ENCODE measurements around the gene PCSK6.

Gene PCSK6

DNA sequence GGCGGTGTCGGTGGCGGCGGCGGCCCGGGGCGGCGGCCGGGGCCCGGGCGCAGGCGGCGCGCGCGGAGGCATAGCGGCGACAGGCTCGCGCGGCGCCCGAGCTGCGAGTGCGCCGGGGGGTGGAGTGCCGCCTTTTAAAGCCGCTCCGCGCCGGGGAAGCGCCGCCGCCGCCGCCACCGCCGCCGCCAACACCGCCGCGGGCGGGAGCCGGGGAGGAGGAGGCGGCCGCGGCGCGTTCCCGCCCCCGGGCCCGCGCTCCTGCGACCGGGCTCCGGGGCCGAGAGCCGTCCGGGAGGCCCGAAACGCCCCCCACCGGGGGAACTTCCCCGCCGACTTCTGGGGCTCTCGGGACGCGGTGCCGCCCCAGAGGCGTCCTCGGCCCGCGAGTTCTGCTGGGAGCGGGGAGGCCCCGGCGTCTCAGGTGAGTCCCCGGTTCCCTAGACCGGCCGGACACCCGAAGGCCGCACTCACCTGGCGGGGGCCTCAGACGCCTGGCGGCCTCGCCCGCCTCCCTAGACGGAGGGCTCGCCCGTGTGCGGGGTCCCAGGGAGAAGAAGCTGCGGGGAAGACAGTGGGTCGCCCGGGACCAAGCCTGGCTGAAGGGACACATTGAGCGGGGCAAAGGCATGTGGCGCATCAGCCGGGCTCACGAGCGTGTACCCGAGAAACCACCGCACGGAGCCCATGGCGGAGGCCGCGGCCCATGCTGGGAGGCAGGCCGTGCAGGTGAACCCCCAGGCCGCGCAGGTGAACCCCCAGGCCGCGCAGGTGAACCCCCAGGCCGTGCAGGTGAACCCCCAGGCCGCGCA, at the start of gene PCSK6:
Gene PCSK6 (minus strand): TSS at position 109 of the 809 bp plus-strand sequence. CDS start 37 bp downstream, at position 72.
- no peak for DNase-seq

DNA sequence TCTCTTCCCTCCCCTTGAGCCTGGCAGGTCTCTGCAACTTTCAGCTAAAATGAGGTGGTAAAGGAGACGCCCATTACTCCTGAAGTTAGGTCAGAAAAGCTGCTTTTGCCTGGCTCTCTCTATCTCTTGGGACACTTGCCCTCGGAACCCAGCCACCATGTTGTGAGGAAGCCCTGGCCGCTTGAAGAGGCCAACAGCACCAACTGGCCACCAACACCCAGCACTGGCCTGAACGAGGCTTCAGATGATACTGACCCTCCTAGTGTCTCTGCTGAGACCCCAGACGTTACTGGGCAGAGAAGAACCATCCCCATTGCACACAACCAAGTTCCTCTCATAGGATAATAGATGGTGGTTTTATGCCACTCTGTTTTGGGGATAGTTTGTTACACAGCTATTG, 49.5 kb upstream of the PCSK6 start:
- no peak for DNase-seq

DNA sequence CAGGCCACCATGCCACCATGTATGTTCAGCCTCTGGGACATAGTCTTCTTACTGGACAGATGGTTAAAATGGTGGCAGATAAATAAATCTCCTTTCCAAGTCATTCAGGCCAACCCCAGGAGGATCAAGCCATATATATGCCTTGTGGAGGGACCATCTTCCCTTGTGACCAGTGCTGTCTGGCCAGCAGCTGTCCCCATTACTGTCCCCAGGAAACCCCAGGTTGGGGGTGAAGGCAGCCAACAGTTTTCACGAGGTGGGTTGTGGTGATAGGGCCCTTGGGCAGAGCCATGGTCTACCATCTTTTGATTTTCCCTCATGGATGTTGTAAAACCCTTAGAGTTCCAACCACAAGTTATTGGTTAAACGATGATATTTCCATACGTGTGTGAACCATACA, 48.7 kb upstream of the PCSK6 start:
- no peak for DNase-seq

DNA sequence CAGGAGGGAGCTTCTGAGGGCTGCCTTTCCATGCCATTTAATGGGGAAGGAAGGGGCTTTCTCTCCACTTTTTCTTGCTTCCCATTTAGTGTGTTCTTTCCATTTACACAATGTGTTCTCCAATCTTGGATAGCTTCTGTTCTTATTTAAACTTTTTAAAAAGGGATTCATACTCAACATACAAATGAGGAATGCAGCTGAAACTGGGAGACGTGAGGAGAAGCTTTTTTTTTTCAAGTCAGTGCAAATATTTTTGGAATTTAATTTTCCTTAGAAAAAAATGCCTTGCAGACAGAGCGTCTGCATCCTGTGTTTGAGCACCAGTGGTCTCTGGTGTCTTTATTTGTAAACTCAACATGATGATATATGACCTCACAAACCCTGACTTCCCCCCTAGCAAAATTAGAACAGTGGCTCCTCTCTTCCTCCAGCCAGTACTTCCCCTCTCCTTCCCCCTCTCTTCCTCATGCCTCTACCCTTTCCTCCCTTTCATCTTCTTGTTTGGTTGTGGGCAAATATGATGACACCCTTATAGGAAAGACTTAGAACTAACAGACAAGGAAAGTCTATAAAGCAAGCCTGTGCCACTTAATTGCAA, 48.1 kb upstream of the PCSK6 start:
- DNase-seq, result no peak

DNA sequence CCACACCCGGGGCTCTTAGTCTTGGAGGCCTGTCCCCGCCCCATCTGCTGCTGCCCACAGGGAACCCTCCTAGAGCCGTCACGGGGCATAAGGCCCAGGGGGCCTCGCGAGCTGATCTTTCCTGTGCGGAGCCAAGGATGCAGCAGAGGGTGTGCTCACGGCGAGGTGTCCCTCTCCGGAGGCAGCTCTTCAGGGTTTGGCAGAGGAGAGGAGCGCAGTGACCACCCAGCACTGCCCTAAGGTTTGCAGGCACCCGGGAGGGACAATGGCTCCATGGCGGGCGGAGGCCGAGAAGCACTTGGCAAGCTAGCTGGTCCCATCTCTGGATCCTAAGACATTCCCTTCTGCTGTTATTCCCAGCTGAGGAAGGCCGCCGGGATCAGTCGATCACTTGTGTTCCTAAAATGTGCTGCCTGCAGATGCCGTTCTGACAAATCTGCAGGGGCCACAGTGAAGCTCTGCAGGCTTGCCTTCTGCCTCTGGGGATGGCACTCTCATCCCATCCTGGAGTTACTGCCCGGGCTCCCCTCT, 47.4 kb upstream of the PCSK6 start:
- no peak for DNase-seq

DNA sequence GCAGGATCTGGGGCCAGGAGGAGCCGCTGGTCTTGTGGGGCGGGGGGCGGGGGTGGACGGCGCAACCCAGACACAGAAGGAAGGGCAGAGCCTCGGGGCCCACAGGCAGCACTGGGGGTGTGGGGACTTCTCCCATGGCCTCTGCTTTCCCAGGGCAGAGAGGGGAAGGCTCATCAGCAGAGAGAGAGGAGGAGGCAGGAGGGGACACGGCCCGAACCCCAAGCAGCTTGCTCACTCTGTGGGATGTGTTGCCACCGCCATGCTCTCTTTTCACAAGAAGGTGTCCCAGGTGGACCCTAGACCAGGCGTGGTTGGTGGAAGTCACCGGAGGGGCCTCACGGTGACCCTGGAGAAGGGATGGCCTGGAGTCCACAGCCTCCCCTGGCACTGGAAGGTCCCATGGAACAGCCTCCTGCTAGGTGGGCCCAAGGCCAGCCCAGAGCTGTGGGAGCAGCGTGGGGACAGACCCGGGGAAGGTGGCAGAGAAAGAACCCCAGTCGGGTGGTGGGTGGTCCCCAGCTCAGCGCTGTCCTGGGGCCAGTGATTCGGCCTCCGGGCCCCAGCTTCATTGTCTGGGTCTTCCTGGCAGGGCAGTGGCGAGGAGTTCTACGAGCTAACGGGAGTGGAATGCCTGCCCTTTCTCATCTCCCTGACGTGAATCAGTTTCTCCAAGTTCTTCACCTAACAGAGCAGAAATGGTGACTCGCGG, 46.8 kb upstream of the PCSK6 start:
- no peak for DNase-seq

DNA sequence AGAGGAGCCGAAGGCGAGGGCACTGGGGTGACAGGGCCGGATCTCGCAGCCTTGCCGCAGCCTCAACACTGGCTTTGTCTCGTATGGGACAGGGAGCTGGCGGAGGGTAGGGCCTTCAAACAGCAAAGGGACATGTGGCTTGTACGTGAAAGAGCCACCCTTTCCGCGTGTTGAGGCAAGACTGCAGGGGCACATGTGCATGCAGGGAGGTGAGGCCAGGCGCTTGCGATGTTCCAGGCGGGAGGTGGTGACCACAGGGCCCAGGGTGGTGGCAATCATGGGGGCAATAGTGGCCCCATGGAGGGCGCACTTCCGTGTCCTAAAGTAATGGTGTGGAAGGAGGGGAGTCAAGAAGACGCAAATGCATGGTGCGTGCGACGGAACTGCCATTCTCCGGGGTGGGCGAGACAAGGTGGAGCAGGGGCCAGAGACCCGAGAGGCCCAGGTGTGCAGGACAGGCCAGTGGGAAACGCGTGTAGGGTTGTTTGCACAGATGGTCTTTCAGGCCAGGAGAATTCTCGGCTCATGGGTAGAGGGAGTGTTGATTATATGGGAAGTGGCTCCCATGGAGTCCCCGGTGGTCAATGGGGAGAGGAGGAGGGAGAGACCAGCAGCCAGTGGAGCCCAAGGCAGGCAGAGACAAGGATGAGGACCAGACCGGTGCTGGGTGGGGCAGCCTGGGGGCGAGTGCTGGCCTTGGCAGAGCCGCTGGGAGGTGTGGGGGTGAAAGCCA, 45.8 kb upstream of the PCSK6 start:
- no peak for DNase-seq

DNA sequence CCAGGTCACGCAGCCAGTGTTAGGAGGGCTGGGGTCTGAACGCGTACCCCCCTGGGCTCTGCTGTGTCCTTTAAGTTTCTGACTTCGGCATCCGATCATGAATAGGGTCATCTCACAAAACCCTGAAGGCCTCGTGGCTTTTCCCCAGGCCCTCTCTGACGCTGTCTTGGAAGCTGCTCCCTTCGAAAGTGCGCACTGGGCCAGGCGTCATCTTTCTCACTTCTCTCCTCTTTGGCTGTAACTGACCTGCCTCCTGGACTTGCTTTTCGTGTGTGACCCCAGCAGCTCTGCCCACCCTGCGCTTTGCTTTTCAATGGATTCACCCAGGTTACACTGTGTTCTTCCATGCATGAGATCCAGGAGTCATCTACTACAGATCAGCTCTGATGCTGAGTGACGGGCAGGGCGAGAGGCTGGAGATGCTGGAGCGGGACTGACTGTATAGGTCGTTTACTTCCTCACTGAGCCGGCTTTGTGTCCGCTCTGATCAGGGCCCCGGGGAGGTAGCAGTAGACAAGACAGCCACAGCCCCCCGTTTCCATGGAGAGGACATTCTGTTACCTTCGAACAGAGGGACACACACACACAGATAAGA, 45.0 kb upstream of the PCSK6 start:
- DNase-seq, result no peak

DNA sequence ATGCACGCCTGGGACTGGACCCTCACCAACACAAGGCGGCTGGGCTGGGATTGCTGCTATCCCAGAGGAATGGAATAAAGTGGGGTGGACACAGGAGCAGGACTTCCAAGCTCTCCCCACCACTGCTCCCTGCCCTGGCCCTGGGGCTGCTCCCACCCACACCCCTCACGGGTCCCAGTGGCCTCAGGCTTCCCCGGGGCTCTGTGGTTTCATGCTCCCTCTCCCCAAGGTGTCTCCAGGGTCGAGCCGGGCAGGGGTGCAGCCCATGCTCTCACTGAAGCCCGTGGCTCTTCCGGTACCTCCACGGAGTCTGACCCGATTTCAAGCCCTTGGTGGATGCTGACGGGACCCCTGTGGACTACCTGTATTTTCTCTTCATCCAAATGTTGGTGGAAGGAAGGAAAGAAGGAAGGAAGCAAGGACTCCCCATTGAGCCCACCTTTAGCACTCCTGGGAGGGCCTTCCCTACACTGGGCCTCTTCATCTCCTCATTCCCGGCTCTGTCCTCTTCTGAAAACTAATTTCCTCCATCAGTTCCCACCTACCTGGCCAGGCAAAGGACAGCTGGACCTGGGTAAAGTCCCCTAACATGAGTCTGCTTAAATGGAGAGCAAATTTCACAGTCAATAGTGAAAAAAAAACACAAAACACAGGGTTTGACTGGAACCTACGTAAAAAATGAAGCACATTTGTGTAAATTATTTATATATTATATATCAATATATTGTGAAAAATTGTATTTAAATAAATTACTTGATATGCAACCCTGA, 44.0 kb upstream of the PCSK6 start:
- DNase-seq, result no peak

DNA sequence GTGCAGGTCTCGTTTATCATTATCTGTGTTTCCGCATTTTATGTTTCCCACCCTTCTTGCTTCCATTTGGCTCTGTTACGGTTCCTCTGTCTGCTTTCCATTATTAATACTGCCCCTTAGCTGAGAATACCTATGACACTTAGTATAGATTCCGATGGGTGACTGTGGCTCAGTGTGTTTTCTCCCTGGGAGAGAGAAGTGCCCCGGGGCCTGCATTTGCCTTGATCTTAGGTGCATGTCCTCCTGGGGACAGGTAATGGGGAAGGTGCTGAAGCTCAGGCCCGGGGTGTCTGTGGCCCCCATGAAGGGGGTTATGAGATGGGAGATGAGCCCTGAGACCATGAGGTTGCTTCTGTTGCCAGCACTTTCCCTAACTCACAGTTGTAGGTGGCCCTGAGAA, 43.4 kb upstream of the PCSK6 start:
- DNase-seq, result no peak

DNA sequence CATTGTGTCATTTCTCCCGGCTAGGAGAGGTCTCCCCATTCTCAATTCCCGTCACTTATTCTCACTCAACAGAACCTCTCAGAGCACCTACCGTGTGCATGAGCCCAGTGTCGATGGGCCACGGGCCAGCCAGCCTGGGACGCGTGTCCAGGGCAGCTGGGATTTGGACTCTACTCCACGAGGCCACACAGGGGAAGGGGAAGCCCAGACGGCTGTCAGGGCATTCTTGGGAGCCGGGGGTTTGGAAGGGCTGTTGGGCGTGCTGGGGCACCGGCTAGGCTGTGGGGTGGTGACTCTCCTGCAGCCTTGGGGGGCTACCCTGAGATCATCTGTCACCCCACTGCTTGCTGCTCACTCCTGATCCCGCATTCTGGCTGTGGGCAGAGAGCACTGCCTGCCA, 41.7 kb upstream of the PCSK6 start:
- no peak for DNase-seq

DNA sequence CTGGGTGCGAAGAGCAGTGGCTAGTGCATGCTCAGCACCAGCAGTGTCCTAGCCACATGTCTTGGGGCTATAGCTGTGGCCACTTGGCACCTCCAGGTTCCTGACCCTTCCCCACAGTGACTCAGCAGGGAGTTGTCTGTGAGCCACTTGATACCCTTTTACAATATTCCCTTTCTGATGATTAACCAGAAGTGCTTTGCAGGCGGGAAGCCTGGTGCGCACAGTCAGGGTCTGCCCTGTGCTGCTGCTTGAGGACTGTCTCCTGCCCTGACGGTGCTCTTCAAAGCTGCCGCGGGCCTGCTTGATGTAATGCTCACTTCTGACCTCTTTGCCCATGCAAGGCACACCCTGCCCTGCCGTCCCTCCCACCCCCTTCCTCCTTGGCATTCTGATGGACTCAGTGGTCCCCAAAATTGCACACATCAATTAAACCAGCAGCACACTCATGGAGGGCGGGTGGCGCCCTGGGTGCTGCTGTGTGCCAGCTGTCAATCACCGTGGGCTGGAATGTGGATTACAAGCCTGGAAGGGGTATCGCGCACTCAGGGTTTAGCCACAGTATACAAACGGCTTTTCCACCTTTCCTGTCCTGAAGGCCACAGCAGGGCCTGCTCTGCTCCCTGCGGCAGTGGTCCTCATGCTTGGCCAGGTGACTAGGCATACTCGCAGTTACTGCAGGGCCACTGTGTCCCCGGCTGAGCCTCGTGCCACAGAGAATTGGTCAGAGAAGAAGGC, 40.9 kb upstream of the PCSK6 start:
- no peak for DNase-seq

DNA sequence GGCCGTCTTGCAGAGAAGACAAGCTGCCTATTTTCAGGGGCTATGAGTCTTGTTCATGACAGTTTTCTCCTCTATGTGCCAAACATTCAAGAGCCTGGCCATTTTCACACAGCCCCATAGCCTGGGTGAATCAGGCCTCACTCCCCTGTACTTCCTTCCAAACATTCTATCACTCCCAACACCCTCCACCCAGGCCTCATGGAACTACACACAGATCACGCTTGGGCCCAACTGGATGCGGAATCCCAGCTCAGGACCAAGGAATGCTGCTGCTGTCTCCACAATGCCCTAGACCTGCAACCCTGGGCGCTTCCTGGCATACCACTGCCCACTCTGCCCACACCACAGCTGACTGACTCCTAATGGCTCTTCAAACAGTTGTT, 39.4 kb upstream of the PCSK6 start:
- no peak for DNase-seq

DNA sequence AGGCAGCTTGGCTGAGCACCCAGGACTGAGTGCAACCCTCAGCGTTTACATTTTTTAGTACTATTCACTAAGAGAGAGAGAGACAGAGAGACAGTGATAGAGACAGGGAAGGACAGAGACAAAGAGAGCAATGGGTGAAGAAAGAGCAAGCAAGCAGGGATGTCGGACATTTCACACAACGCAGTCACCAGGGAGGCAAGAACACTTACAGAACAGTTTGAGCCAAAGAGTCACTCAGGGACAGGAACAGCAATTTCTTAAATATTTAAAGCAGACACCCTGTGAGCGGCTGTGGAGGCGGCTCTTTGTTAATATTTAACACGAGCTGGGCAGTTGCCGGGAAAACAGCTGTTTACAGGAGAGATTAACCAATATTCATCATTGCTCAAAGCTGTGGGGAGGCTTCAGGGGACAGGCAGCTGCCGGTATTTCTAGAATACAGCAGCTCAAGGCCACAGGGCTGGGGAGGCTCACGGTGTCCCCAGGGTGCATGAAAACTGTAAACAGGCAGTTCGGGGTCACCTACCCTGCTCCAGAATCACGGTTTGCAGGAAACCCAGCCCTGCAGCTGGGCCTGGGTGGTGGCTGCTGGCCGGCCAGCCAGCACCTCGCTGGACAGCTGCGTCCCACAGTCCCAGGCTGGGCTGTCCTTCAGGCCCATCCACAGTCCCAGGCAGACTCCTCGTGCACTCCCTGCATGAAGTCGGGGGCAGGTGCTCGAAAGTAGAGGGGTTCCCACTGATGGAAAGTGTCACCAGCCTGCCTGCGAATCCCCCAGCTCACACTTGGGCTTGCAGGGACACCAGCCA, 38.8 kb upstream of the PCSK6 start:
- DNase-seq, result no peak

DNA sequence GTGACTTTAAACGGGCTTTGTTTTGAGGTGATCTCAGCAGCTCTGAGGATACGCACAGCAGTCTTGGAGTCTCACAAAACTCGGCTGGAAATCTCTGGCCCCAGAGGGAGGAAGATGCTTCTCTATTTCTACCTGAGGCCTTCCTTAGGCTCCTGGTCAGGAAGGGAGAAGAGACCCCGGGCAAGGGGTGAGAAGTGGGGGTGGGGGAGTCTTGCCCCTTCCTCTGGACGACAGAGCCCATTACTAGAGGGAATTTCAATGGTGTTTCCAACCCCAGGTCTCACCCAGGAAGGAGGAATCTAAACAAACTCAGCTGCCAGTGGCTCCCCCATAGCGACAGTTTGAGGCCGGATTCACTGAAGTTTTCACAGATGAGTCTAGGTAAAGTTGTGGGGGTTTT, 37.4 kb upstream of the PCSK6 start:
- DNase-seq, result no peak

DNA sequence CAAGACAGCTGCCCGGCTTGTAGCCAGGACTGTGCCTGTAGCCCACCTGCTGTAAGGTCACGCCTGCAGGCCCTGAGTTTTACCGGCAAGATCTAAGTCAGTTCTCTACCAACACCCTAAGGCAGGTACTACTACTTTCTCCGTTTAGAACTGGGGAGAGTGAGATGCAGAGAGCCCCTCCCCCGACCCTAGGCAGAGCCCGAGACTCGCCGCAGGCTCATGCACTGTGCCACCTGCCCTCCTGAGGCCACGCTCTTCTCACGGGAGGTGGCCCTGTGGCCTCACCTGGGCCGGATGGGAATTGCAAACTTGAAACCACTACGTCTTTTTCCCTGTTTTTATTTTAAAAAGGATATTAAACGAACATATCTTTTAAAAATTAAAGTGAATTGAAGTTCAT, 36.9 kb upstream of the PCSK6 start:
- DNase-seq, result no peak

DNA sequence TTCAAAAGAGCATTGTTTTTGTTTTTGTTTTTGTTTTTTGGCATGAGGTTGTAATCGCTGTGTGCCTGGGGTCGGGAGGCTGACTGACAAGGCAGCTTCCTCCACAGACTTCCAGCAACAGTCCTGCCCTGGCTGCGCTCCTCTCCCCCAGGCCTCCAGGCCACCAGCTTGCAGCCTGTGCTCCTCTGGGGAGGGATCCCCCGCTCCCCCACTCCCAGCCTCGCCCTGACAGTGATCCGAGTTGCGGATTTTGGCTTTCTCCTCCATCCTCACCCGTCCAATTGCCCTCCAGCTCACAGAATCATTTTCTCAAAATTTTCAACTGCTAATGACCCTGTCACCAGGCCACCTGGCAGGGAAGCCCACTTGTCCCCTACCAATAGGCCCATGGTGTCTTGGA, 36.5 kb upstream of the PCSK6 start:
- no peak for DNase-seq

DNA sequence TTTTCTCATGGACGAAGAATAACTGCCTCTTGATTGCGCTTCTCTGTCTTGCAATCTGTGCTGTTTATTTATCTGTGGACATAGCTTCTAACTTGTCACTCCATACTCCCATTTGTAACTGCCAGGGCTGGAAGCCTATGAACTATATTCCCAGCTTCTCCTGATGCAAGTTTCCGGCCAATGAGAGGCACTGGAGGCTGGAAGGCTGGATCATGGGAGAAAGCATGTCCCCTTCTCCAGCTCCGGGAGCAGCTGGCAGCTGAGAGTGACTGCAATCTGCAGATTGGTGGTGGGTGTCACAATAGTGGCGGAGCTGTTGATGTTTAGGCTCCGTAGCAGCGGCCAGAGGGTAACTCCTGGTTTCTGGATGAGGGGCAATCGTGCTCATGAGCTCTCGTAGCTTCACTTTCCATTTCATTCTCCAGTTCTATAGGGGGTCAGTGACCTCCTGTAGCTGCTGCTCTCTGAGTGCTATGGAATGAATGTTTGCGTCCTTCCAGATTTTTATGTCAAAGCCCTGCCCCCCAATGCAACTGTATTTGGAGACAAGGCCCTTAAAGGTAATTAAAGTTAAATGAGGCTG, 35.7 kb upstream of the PCSK6 start:
- DNase-seq, result no peak

DNA sequence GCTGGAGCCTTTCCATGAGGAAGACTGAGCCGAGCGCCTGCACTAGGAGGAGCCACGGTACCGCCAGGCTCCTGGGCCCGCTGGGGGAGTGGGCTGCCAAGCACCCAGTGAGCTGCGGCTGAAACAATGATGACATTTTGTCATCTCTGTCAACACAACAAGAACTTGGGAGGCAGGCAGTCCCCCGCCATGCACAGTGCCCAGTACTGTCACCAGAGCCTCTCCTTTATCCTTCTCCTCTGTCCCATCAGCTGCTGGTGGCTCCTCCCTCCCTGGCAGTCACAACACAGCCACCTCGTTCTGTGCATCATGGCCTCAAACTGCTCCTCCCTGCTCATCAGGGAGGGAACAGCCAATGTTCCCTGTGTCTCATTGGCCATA, 34.0 kb upstream of the PCSK6 start:
- DNase-seq, result no peak
